GM03348 (cell line): ENCODE measurements around the gene GTPBP4.
A peak's percentile ranks its signal among the peaks of the same experiment; 100 is the strongest.

ENCODE experiments used
- DNase-seq: peaks from one replicate; pipeline ENCODE4 v3.0.0; 2012; ENCODE audit warnings: low spot score

Gene GTPBP4

DNA sequence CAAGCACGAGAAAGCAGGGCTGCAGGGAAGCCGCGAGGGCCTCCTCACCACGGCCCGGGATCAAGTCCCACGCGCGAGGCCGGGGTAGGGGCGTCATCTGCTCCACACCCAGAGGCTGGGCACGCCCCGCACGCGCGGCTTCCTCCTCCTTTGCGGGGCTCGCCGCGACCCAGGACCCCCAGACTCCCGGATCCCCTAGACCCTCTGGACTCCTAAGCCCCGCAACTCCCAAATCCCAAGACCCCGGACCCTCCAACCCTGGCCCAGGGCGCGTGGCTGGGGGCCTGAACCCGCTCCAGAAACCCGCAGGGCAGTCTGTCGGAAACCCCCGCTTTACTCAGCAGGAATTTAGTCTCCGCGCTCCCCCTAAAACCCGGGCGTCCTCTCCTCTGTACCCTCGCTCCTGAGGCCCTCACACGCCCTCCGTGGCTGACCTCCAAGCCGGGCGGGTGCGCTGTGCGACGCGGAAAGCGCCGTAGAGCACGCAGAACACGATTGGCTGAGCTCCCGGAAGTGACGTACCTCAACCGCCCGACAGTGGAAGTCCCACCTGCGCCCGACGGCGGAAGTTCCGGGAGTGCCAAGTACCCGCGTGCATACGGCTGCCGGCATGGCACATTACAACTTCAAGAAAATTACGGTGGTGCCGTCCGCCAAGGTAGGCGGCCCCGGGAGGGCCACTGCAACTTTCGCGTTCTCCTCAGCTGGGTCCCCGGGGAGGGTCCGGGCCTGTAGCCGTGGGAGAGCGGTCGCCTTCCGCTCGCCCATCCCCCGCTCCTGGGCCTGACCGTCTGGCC lies at the start of gene GTPBP4:
Gene GTPBP4, plus strand, starts transcription at position 565 of the 797 bp plus-strand sequence. Its CDS starts 46 bp downstream, at position 611.
- DNase-seq: peak; percentile 98

DNA sequence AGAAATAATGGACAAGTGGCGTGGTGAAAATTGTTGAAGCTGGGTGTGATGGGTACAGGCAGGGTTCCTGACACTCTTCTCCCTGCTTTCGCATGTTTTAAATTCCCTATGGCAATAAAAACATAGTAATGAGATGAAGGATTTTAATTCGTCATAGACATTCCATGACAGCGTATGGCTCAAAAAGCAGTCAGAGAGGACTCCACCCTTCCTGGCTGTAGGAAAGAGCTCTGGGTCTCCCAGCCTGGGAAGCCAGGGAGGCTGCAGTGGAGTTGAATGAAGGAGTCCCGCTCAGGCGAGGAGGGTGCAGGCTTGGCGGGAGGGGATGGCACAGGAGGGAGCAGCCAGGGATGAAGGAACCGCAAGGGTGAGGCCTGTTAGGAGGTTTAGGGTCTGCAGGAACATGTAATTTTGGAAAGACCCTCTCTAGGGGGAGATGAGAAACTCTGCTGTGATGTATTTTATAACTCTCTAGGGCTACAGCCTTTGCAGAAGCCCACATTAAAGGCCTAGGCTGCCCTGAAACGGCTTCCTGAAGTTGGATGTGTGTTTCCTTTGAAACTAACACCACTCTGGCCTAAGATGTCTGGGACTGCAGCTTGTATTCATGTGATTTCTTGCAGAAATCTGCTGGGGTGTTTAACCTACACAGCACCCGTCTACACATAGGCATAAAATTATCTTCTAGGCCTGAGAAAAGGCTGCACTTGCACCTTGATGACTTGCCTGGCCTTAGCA lies 49.1 kb upstream of the GTPBP4 start:
- no peak for DNase-seq

GRCh38 chr10:943334-944033 lies 44.8 kb upstream of the GTPBP4 start:
- no peak for DNase-seq

DNA sequence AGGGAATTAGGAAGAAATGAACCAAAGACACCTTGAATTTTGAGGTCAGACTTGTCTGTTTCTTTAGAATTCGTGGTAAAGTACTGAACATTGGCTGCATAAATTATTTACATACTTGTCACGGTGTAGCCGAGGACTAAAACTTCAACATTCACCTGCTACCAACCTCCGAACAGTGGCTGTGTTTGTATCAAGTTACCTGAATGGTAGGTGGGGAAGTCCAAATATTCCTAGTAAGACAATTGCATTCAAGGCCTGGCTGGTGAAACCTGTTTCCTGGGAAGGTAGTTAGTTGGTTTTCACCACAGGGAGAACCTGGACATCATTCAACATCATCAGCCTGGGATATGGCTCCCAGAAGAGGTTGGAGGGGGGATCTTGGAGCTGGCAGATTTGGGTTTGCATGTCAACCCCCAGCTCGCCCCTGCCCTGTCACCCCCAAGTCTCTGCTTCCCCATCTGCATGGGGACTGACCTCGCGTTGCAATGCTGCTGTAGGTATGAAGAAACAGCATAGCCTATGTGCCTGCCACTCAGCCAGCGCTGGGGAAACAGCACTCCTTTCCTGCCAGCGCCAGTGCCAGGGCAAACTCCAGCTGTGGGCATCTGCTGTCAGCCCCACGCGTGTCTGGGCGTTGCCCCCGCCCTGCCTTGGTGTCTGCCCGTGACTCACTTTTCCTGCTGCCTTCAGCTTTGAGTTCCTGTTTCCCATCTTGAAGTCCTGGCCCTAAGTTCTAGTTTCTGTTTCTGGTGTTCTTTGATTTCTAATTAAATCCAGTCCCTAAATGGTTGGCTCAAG lies 44.0 kb upstream of the GTPBP4 start:
- peak; percentile 89 for DNase-seq

- no peak for DNase-seq
These were observed 42.5 kb upstream of the GTPBP4 start for GRCh38 chr10:945778-946177.

DNA sequence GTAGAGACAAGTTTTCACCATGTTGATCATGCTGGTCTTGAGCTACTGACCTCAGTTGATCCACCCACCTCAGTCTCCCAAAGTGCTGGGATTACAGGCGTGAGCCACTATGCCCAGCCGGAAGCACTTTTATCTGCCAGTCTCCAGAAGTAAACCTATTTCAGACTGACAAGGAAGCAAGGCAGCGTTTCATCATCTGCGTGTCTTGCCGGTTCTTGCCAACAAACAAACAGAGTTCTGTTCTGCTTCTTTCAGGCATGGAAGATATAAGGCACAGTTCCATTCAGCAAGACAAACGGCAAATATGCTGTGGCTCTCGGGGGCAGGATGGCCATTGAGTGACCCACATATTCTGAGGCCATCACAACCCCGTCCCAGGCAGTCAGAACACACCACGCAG lies 41.2 kb upstream of the GTPBP4 start:
- no peak for DNase-seq

GRCh38 chr10:947881-948280 lies 40.4 kb upstream of the GTPBP4 start:
- no peak for DNase-seq

- DNase-seq: no peak
These were observed 39.9 kb upstream of the GTPBP4 start for GRCh38 chr10:948347-948746.

DNA sequence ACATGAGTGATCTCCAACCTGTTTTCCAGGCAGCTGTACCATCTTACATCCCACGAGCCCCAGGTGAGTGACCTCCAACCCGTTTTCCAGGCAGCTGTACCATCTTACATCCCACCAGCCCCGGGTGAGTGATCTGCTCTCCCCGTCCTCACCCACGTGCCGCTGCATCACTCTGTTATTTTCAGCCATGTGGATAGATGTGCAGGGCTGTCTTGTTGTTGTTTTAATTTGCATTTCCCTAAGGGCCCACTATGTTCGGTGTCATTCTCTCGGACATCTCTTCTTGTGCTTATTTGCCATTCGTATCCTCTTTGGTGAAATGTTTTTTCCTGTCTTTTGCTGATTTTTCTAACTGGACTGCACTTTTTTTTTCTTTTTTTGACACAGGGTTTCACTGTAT lies 38.8 kb upstream of the GTPBP4 start:
- DNase-seq: no peak

- no peak for DNase-seq
These were observed 34.4 kb upstream of the GTPBP4 start for GRCh38 chr10:953836-954235.

- no peak for DNase-seq
These were observed 33.8 kb upstream of the GTPBP4 start for GRCh38 chr10:954396-954795.

- no peak for DNase-seq
These were observed 33.0 kb upstream of the GTPBP4 start for GRCh38 chr10:955127-955819.

- no peak for DNase-seq
These were observed 32.4 kb upstream of the GTPBP4 start for GRCh38 chr10:955820-956217.

DNA sequence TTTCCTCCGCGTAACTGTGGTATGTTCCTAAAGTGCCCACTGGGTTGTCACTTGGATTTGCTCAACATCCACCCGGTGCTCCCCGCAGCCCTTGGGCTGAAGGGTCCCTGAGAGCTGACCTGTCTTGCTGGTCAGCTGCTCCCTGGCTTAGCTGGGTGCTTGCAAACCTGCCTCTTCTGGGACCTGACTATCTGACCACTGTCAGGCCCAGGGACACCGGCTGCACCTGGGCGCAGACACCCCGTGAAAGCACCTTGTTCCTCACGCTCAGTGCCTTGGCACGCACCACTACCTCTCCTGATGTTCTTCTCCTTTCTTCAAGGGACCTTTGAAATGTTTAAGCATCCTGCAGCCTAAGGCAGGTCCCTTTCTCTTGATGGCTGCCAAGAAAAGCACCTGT lies 30.1 kb upstream of the GTPBP4 start:
- no peak for DNase-seq

- DNase-seq: no peak
These were observed 29.4 kb upstream of the GTPBP4 start for GRCh38 chr10:958856-959255.

GRCh38 chr10:962342-962741 lies 25.9 kb upstream of the GTPBP4 start:
- no peak for DNase-seq

- no peak for DNase-seq
These were observed 25.0 kb upstream of the GTPBP4 start for GRCh38 chr10:963186-963585.

GRCh38 chr10:963655-964054 lies 24.6 kb upstream of the GTPBP4 start:
- no peak for DNase-seq

GRCh38 chr10:964321-964987 lies 23.8 kb upstream of the GTPBP4 start:
- DNase-seq: no peak

GRCh38 chr10:964988-965417 lies 23.2 kb upstream of the GTPBP4 start:
- DNase-seq: no peak
